WI38 (cell line): ENCODE data around the gene CDC123.
"Not testable (repeated sequence)": the region's sequence is repeated elsewhere in the genome, so short reads cannot be mapped to it uniquely, and the experiment has no call there.

ENCODE experiments used
- H3K4me3 ChIP-seq: 2 replicates; pipeline ENCODE4 v1.5.1; 2011; ENCODE audit warnings: low read depth, mild to moderate bottlenecking, control low read depth, low read length
- CTCF ChIP-seq: IDR thresholded peaks from 2 replicates; pipeline ENCODE4 v1.5.1; 2012; ENCODE audit warnings: low read depth, mild to moderate bottlenecking, control low read depth, low read length

Gene CDC123

GRCh38 chr10:12214093-12214492 is 18.1 kb downstream of the CDC123 start:
- H3K4me3 ChIP-seq, result no peak overlapping the region
- no peak for TF ChIP-seq CTCF

GRCh38 chr10:12214763-12215218 is 18.8 kb downstream of the CDC123 start:
- no peak overlapping the region for H3K4me3 ChIP-seq
- TF ChIP-seq CTCF, result peak; percentile 41; the same call in 1 of the 2 replicates

- no peak overlapping the region for H3K4me3 ChIP-seq
- no peak for TF ChIP-seq CTCF
These were observed 23.0 kb downstream of the CDC123 start for GRCh38 chr10:12218991-12219390.

GRCh38 chr10:12221323-12222298 is 25.6 kb downstream of the CDC123 start:
- no peak overlapping the region for H3K4me3 ChIP-seq

GRCh38 chr10:12225444-12225843 is 29.5 kb downstream of the CDC123 start:
- no peak for TF ChIP-seq CTCF
- H3K4me3 ChIP-seq, result no peak overlapping the region

More at GRCh38 chr10:12221323-12222298, 25.6 kb downstream of the CDC123 start:
- no peak for TF ChIP-seq CTCF

GRCh38 chr10:12226438-12226837 is 30.4 kb downstream of the CDC123 start:
- H3K4me3 ChIP-seq, result not testable (repeated sequence)

GRCh38 chr10:12228851-12229250 is 32.9 kb downstream of the CDC123 start:
- no peak overlapping the region for H3K4me3 ChIP-seq
- TF ChIP-seq CTCF, result no peak

- not testable (repeated sequence) for H3K4me3 ChIP-seq
These were observed 38.7 kb downstream of the CDC123 start for GRCh38 chr10:12234687-12235086.
